Ishikawa (cell line): ENCODE data around the gene TENT4A.

Experiments used
- CEBPB ChIP-seq: IDR thresholded peaks from 2 replicates; pipeline ENCODE4 v1.6.1; 2012
- CREB1 ChIP-seq: IDR thresholded peaks from 2 replicates; pipeline ENCODE4 v1.6.1; 2012; ENCODE audit warnings: low read depth
- EGR1 ChIP-seq: IDR thresholded peaks from 2 replicates; pipeline ENCODE4 v1.6.1; 2012
- EP300 ChIP-seq: IDR thresholded peaks from 2 replicates; pipeline ENCODE4 v1.6.1; 2012; ENCODE audit warnings: borderline replicate concordance
- FOXM1 ChIP-seq: IDR thresholded peaks from 2 replicates; pipeline ENCODE4 v1.6.1; 2012; ENCODE audit warnings: low read depth, borderline replicate concordance
- MAX ChIP-seq: IDR thresholded peaks from 2 replicates; pipeline ENCODE4 v1.6.1; 2012
- NFIC ChIP-seq: IDR thresholded peaks from 2 replicates; pipeline ENCODE4 v1.6.1; 2012
- RAD21 ChIP-seq: IDR thresholded peaks from 2 replicates; pipeline ENCODE4 v1.6.1; 2012; ENCODE audit warnings: low read depth
- REST ChIP-seq: IDR thresholded peaks from 2 replicates; pipeline ENCODE4 v1.6.1; 2012; ENCODE audit warnings: low read depth, mild to moderate bottlenecking
- TAF1 ChIP-seq: IDR thresholded peaks from 2 replicates; pipeline ENCODE4 v1.6.1; 2012; ENCODE audit warnings: low read depth, mild to moderate bottlenecking
- TCF12 ChIP-seq: IDR thresholded peaks from 2 replicates; pipeline ENCODE4 v1.6.1; 2012; ENCODE audit warnings: low read depth
- USF1 ChIP-seq: IDR thresholded peaks from 2 replicates; pipeline ENCODE4 v1.6.1; 2012
- YY1 ChIP-seq: IDR thresholded peaks from 2 replicates; pipeline ENCODE4 v1.6.1; 2012; ENCODE audit warnings: low read depth
- ZBTB7A ChIP-seq: IDR thresholded peaks from 2 replicates; pipeline ENCODE4 v1.6.1; 2012; ENCODE audit warnings: low read depth

- TF ChIP-seq YY1 (no peak), TCF12 (no peak), REST (no peak), RAD21 (no peak), CREB1 (no peak), MAX (no peak), EP300 (no peak), ZBTB7A (no peak), NFIC (no peak), EGR1 (no peak), TAF1 (no peak), FOXM1 (no peak), USF1 (no peak), CEBPB (no peak)
Observed at GRCh38 chr5:6681682-6682081, 31.6 kb upstream of the TENT4A start.
